MV-4-11 (cell line): Measurements from ENCODE around the gene SNX14.
"Not testable (repeated sequence)": the region's sequence is repeated elsewhere in the genome, so short reads cannot be mapped to it uniquely, and the experiment has no call there.

ENCODE experiments used
- DNase-seq: peaks from one replicate; lab custom pipeline; 2025; lab: John Stamatoyannopoulos, UW

SNX14 gene

GRCh38 chr6:85593438-85594196 is at the start of gene SNX14:
Gene SNX14 (minus strand): TSS chr6:85593858. CDS start chr6:85593718, 140 bp downstream.
- peak; percentile 97 for DNase-seq

- DNase-seq = peak; percentile 96
Observed at GRCh38 chr6:85642774-85643536, 49.3 kb upstream of the SNX14 start, which contains the start of gene SYNCRIP. Gene SYNCRIP (minus strand): TSS chr6:85642886. CDS start chr6:85641439, 1,447 bp downstream.

GRCh38 chr6:85641897-85642773 is 48.5 kb upstream of the SNX14 start:
- DNase-seq = peak; percentile 52

GRCh38 chr6:85641522-85641896 is 47.9 kb upstream of the SNX14 start:
- DNase-seq = no peak

- DNase-seq = no peak
Observed at GRCh38 chr6:85640821-85641220, 47.2 kb upstream of the SNX14 start.

GRCh38 chr6:85637579-85637978 is 43.9 kb upstream of the SNX14 start:
- no peak for DNase-seq

GRCh38 chr6:85632164-85632942 is 38.7 kb upstream of the SNX14 start:
- DNase-seq = no peak

- not testable (repeated sequence) for DNase-seq
Observed at GRCh38 chr6:85631117-85631516, 37.5 kb upstream of the SNX14 start.

- DNase-seq = no peak
Observed at GRCh38 chr6:85628353-85628752, 34.7 kb upstream of the SNX14 start.

GRCh38 chr6:85620308-85620707 is 26.6 kb upstream of the SNX14 start:
- DNase-seq = peak; percentile 93

GRCh38 chr6:85614780-85615179 is 21.1 kb upstream of the SNX14 start:
- no peak for DNase-seq

- DNase-seq = no peak
Observed at GRCh38 chr6:85612690-85613474, 19.2 kb upstream of the SNX14 start.

- no peak for DNase-seq
Observed at GRCh38 chr6:85610182-85610895, 16.7 kb upstream of the SNX14 start.

- no peak for DNase-seq
Observed at GRCh38 chr6:85602100-85602499, 8.4 kb upstream of the SNX14 start.

- DNase-seq = no peak
Observed at GRCh38 chr6:85600713-85601313, 7.2 kb upstream of the SNX14 start.

- DNase-seq = peak; percentile 51
Observed at GRCh38 chr6:85594197-85594930, 706 bp upstream of the SNX14 start.

GRCh38 chr6:85592033-85592432 is 1.6 kb downstream of the SNX14 start:
- no peak for DNase-seq

- no peak for DNase-seq
Observed at GRCh38 chr6:85591207-85591606, 2.5 kb downstream of the SNX14 start.

GRCh38 chr6:85585741-85586140 is 7.9 kb downstream of the SNX14 start:
- peak; percentile 20 for DNase-seq
